Measurements from ENCODE around the gene FAM72A. TPM values are rescaled to one million over a fixed set of nuclear protein-coding genes. Genes with fewer than 3 reads are reported as not detected.
A peak's percentile ranks its signal among the peaks of the same experiment; 100 is the strongest.
"Not testable (repeated sequence)": the region's sequence is repeated elsewhere in the genome, so short reads cannot be mapped to it uniquely, and the experiment has no call there.

The FAM72A gene
- total RNA-seq, 1 donor from 2014 or later, result 35.5 TPM

- peak; percentile 69 for DNase-seq
- H3K36me3 Mint-ChIP-seq (ENCODE audit: low read depth); H3K4me3 Mint-ChIP-seq; H3K9me3 Mint-ChIP-seq; H3K4me1 Mint-ChIP-seq; H3K27ac Mint-ChIP-seq; intact Hi-C loops (cut with micrococcal nuclease); H3K27me3 Mint-ChIP-seq: not testable (repeated sequence)
These were observed 35.1 kb downstream of the FAM72A start for GRCh38 chr1:206167350-206168029.

DNA sequence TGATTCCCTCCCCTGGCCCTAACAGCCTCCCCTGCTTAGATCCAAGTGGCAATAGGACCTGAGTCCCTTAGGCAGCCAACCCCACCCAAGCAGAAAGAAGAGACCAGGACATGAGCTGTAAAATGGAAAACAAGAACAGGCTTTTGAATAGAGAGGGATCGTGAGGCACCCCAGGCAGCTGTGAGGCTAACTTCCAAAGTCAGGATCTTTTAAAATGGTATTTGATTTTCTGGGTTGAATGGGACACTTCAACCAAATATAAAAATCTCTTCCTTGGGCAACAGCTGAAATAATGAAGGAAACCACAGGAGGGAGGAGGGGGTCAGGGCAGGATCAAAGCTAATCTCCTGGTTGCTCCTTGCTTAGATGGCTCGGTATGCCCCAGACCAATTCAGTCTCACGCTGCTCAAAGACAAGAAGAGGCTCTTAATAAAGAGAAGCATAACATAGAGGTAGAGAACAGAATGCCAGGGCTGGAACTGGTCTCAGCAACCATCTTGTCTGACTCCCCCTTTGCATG is 56.8 kb downstream of the FAM72A start:
- no peak overlapping the region for H3K27ac Mint-ChIP-seq

DNA sequence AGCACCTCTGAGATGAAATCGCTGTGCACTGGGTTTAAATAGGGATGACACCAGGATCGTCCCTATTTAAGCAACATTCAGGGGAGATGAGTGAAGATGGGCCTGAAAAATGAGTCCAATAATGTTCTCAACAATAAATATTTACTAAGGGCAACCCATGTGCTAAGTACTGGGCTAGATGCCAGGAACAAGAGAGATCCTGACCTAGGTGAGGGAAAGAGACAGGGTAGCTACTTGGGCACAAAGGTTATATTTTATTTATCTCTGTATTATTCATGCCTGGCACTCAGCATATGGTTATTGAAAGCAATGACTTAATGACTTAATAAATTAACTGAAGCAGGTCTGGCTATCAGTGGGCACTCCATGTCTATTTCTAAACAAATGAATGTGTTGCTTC is 58.0 kb downstream of the FAM72A start:
- Mint-ChIP-seq H3K9me3 (peaks cover 4% of the 10 kb centered on the region), H3K4me3 (no peak overlapping the region), H3K4me1 (peaks cover 7% of the 10 kb centered on the region), H3K36me3 (ENCODE audit: low read depth) (no peaks in the 10 kb centered on the region), H3K27ac (no peak overlapping the region), H3K27me3 (peaks cover 46% of the 10 kb centered on the region)
- no peak for DNase-seq
- intact Hi-C loops (cut with micrococcal nuclease), result no loop called here

More for the DNA sequence above, 56.8 kb downstream of the FAM72A start:
- H3K36me3 Mint-ChIP-seq (ENCODE audit: low read depth), result no peaks in the 10 kb centered on the region
- peaks cover 34% of the 10 kb centered on the region for H3K27me3 Mint-ChIP-seq
- peak; percentile 37 for DNase-seq
- peaks cover 4% of the 10 kb centered on the region for H3K9me3 Mint-ChIP-seq
- H3K4me1 Mint-ChIP-seq, result peaks cover 7% of the 10 kb centered on the region
- H3K4me3 Mint-ChIP-seq, result no peak overlapping the region
- intact Hi-C loops (cut with micrococcal nuclease), result no loop called here

DNA sequence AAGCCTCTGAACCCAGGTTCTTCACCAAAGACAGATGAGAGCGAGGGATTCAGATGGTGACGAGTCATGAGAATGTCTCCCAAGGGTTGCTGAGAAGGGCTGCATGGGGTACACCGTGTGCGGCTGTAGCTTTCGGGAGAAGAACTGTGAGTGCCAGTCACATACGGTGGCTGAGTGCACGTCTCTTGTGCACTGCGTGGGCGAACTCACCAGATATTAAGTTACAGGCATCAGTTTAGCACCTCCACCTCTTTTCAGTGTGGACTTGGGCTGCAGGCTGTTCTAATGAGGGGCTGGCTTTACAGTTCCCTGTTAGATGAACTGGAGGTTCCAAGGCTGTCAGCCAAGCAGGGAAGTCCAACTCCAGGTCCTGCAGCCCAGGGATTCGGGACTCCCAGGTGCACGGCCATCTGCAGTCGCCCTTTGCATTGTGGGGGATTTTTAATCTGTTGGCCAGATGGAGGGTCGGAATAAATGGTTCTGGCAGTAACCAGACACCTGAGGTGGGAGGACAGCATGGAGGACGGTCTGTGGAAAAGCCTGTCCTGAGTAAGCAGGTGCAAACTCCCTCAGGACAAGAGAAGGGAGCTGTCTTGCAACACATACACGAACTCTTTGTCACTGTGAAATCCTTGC is 59.0 kb downstream of the FAM72A start:
- DNase-seq, result peak; percentile 47
- intact Hi-C loops (cut with micrococcal nuclease), result no loop called here

DNA sequence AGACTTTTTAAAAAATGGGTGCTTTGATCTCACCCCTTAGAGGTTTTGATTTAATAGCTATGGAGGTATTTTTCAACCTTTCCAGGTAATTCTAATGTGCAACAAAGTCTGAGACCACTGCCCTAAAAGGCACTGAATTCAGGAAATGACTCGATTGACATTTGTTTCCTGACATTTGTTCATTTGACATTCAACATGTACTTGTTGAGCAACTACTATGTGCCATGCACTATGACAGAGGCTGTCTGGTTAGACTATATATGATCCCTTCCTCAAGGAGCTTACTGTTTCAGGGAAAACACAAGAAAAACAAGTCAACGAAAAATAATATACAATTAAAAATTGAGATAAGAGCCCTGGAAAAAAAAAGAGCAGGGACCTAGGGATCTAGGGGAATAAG is 59.9 kb downstream of the FAM72A start:
- intact Hi-C loops (cut with micrococcal nuclease), result no loop called here
- Mint-ChIP-seq H3K4me1 (peaks cover 7% of the 10 kb centered on the region), H3K36me3 (ENCODE audit: low read depth) (no peaks in the 10 kb centered on the region), H3K4me3 (no peak overlapping the region), H3K27ac (no peak overlapping the region), H3K9me3 (peaks cover 4% of the 10 kb centered on the region), H3K27me3 (peaks cover 56% of the 10 kb centered on the region)
- DNase-seq, result no peak

More for the DNA sequence above, 59.0 kb downstream of the FAM72A start:
- H3K27ac Mint-ChIP-seq, result no peak overlapping the region
- peaks cover 7% of the 10 kb centered on the region for H3K4me1 Mint-ChIP-seq
- peaks cover 4% of the 10 kb centered on the region for H3K9me3 Mint-ChIP-seq
- H3K27me3 Mint-ChIP-seq, result peaks cover 51% of the 10 kb centered on the region
- H3K36me3 Mint-ChIP-seq (ENCODE audit: low read depth), result no peaks in the 10 kb centered on the region
- no peak overlapping the region for H3K4me3 Mint-ChIP-seq

- no peak overlapping the region for H3K27ac Mint-ChIP-seq
- H3K27me3 Mint-ChIP-seq, result peaks cover 58% of the 10 kb centered on the region
- intact Hi-C loops (cut with micrococcal nuclease), result no loop called here
These were observed 60.6 kb downstream of the FAM72A start for GRCh38 chr1:206142011-206142410.

GRCh38 chr1:206136241-206136640 is 66.4 kb downstream of the FAM72A start:
- H3K4me1 Mint-ChIP-seq, result no peaks in the 10 kb centered on the region
- no peak overlapping the region for H3K4me3 Mint-ChIP-seq
- DNase-seq, result no peak
- intact Hi-C loops (cut with micrococcal nuclease), result no loop called here
- H3K27me3 Mint-ChIP-seq, result peaks cover 46% of the 10 kb centered on the region
- H3K36me3 Mint-ChIP-seq (ENCODE audit: low read depth), result no peaks in the 10 kb centered on the region
- H3K9me3 Mint-ChIP-seq, result no peaks in the 10 kb centered on the region
- H3K27ac Mint-ChIP-seq, result no peak overlapping the region

More at GRCh38 chr1:206142011-206142410, 60.6 kb downstream of the FAM72A start:
- Mint-ChIP-seq H3K4me3 (no peak overlapping the region), H3K4me1 (peaks cover 7% of the 10 kb centered on the region), H3K36me3 (ENCODE audit: low read depth) (no peaks in the 10 kb centered on the region), H3K9me3 (no peaks in the 10 kb centered on the region)
- peak; percentile 43 for DNase-seq

Other genes starting within 250 kb of the FAM72A start
- not detected in 2 replicates for gene RAB7B, start 199.4 kb downstream of the FAM72A start, total RNA-seq
- gene CTSE, start 178.9 kb downstream of the FAM72A start, total RNA-seq, result not detected in 2 replicates
- gene RHEX, start 149.7 kb downstream of the FAM72A start, total RNA-seq, result not detected in 2 replicates
- not detected in 2 replicates for gene AVPR1B, start 85.5 kb downstream of the FAM72A start, total RNA-seq
- gene SRGAP2, start 702 bp upstream of the FAM72A start, total RNA-seq, result 102 and 105 TPM in 2 replicates